ENCODE results near the gene SH3BGR. TPM values are rescaled to one million over a fixed set of nuclear protein-coding genes. Genes with fewer than 3 reads are reported as not detected.

The SH3BGR gene
- total and polyA plus RNA-seq, 4 donors: 17.0 to 72.2 (median 39.8) TPM

DNA sequence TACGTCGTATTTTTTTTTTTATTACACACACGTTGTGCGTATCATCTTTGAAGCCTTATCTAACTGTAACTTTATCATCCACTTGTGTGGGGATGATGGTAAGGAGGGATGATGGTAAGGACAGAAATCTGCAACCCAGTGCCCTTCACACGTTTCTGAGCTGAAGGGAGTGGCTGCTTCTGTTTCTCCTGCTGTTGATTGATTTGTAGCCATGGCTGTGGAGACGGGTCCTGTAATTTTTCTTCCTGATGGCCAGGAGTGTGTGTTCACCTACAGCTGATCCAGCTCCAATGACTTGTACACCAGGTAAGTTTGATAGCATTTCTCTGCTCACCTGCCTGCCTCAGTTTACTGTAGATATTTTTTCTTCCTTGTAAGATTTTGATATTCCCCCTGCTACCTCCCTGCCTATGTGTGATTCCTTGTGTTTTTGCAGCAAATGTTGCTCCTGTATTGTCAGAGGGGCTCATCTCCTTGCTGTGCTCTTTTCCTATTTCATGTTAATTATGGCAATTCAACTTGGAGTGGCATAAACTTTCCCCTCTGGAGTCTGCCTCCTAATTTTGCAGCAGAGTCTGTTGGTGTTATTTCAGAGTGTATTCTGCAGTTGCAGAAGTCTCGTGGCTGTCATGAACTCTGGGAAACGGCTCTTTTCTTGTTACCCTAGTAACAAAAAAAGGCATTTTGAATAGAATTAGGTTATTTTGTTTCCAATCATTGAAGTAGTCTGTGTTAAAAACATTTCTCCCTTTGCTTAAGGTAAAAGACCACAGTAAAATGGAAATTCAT lies 64.1 kb downstream of the SH3BGR start:
- WGBS, 2 donors: 64 to 74% methylated on average over 8 of the region's 8 CpGs
- Histone ChIP-seq H3K27ac (ENCODE audit: low read depth in 1 of 2, low read length in 2 of 2) (no peak overlapping the region), H3K9me3 (ENCODE audit: control insufficient read depth, low read length) (no peaks in the 10 kb centered on the region), H3K4me1 (ENCODE audit: control insufficient read depth in 1 of 2, insufficient read depth in 2 of 2, low read length in 2 of 2) (no peaks in the 10 kb centered on the region), H3K36me3 (ENCODE audit: control insufficient read depth in 1 of 2, insufficient read depth in 2 of 2, low read length in 1 of 2) (no peaks in the 10 kb centered on the region), H3K4me3 (ENCODE audit: low read length in 2 of 2) (no peak overlapping the region), H3K27me3 (ENCODE audit: control insufficient read depth in 1 of 2, insufficient read depth in 2 of 2, low read length in 1 of 2) (no peaks in the 10 kb centered on the region)
- DNase-seq (no peak), ATAC-seq (ENCODE audit: low FRiP score) (no peak)
- intact Hi-C loops (cut with DNase I): no loop called here

DNA sequence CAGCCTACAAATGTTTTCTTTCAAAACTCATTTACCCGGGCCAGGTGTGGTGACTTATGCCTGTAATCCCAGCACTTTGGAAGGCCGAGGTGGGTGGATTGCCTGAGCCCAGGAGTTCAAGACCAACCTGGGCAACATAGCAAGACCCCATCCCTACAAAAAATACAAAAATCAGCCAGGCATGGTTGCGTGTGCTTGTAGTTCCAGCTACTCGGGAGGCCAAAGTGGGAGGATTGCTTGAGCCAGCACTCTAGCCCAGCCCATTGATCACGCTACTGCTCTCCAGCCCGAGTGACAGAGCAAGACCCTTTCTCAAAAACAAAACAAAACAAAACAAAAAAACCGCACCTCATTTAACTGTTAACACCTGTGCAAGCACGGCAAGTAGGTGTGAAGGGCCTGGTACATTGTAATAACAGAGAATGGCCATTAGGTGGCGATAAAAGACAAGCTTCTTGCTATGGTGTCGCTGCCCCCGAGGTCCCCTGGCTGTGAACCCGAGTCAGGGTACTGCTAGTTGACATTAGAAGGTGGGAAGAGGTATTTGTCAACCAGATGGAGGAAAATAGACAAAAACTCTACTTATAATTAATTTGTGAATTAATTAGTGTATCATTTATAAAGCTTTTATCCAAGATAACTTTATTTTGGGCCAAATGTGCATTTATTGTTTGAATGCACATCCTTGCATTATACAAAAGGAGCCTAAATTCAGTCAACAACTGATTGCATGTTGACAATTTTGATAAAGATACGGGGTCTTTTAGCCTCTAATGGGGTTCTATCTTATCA lies 66.5 kb downstream of the SH3BGR start:
- Histone ChIP-seq H3K27me3 (ENCODE audit: control insufficient read depth in 1 of 2, insufficient read depth in 2 of 2, low read length in 1 of 2) (no peaks in the 10 kb centered on the region), H3K36me3 (ENCODE audit: control insufficient read depth in 1 of 2, insufficient read depth in 2 of 2, low read length in 1 of 2) (no peaks in the 10 kb centered on the region), H3K4me1 (ENCODE audit: control insufficient read depth in 1 of 2, insufficient read depth in 2 of 2, low read length in 2 of 2) (no peaks in the 10 kb centered on the region), H3K9me3 (ENCODE audit: control insufficient read depth, low read length) (no peaks in the 10 kb centered on the region), H3K4me3 (ENCODE audit: low read length in 2 of 2) (no peak overlapping the region), H3K27ac (ENCODE audit: low read depth in 1 of 2, low read length in 2 of 2) (no peak overlapping the region)
- WGBS, 2 donors: 26% methylated on average over 13 of the region's 13 CpGs
- no peak for DNase-seq
- ATAC-seq (ENCODE audit: low FRiP score): no peak
- intact Hi-C loops (cut with DNase I): loop anchor here (2.0 kb wide), 1 partner anchor 197 kb away; no protein-coding TSS in a partner anchor

DNA sequence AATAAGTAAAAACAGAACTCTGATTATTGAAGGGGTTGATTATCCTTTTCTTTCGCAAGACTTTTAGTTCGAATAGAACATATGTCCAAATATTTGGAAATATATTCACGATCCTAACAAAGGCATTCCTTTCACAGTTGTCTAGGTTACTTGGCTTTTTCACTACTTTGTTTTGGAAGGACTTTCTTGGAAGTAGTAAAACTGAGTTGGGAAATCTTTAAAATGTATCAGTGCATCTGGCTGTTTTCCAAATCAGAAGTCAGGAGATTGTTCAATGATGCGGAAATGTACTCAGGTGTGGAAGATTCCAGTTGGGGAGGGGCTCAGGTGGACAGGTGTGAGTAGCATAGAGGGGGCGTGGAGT lies 67.1 kb downstream of the SH3BGR start:
- WGBS, 2 donors: 49 to 50% methylated on average over 5 of the region's 5 CpGs
- H3K27me3 ChIP-seq (ENCODE audit: control insufficient read depth in 1 of 2, insufficient read depth in 2 of 2, low read length in 1 of 2): no peaks in the 10 kb centered on the region
- DNase-seq: no peak
- H3K36me3 ChIP-seq (ENCODE audit: control insufficient read depth in 1 of 2, insufficient read depth in 2 of 2, low read length in 1 of 2): no peaks in the 10 kb centered on the region
- H3K4me1 ChIP-seq (ENCODE audit: control insufficient read depth in 1 of 2, insufficient read depth in 2 of 2, low read length in 2 of 2): no peaks in the 10 kb centered on the region
- ATAC-seq (ENCODE audit: low FRiP score): no peak
- intact Hi-C loops (cut with DNase I): loop anchor here (2.0 kb wide), 1 partner anchor 196 kb away; no protein-coding TSS in a partner anchor
- no peak overlapping the region for H3K4me3 ChIP-seq (ENCODE audit: low read length in 2 of 2)
- no peak overlapping the region for H3K27ac ChIP-seq (ENCODE audit: low read depth in 1 of 2, low read length in 2 of 2)
- H3K9me3 ChIP-seq (ENCODE audit: control insufficient read depth, low read length): no peaks in the 10 kb centered on the region

DNA sequence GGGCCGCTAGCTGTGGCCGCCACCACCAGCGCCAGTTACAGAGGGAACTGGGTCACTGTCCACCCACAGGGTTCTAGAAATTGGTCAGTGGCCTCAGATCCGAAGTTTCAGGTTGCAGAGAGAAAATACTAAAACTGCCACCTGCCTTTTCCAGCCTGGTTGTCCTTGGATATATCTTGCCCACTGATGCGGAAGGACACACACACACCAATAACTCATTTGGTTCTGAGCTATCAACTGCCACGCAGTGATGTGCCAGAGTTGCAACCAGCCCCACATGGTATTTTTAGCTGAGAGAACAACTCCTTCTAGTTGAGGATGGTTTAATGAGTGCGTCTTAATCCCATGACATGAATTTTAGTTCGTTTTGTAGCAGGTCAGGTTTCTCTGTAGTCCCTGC lies 68.1 kb downstream of the SH3BGR start:
- H3K27ac ChIP-seq (ENCODE audit: low read depth in 1 of 2, low read length in 2 of 2): no peak overlapping the region
- no peaks in the 10 kb centered on the region for H3K36me3 ChIP-seq (ENCODE audit: control insufficient read depth in 1 of 2, insufficient read depth in 2 of 2, low read length in 1 of 2)
- no peaks in the 10 kb centered on the region for H3K27me3 ChIP-seq (ENCODE audit: control insufficient read depth in 1 of 2, insufficient read depth in 2 of 2, low read length in 1 of 2)
- H3K4me3 ChIP-seq (ENCODE audit: low read length in 2 of 2): no peak overlapping the region
- DNase-seq (no peak), ATAC-seq (ENCODE audit: low FRiP score) (no peak)
- H3K9me3 ChIP-seq (ENCODE audit: control insufficient read depth, low read length): no peaks in the 10 kb centered on the region
- intact Hi-C loops (cut with DNase I): loop anchor here (2.0 kb wide), 1 partner anchor 195 kb away; no protein-coding TSS in a partner anchor
- no peaks in the 10 kb centered on the region for H3K4me1 ChIP-seq (ENCODE audit: control insufficient read depth in 1 of 2, insufficient read depth in 2 of 2, low read length in 2 of 2)
- 88% methylated on average over 8 of the region's 8 CpGs for WGBS, 2 donors

DNA sequence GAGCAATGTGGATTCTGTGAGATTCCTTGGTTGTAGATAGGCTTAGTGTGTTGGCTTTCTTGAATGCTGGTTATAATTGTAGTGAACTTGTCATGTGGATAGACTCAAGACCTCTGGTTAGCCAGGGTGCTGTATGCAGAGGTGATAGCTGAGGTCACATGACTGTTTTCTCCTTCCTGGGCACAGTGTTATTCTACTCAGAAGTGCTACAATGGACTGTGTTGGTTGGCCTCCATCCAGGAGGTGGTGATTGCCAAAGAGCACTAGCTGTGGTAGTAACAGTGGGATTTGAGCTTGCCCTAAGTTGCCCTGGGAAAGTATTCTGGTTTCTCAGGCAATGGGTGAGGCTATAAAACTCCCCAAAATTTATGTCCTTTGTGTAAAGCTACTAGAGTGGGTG lies 71.6 kb downstream of the SH3BGR start:
- Histone ChIP-seq H3K4me1 (ENCODE audit: control insufficient read depth in 1 of 2, insufficient read depth in 2 of 2, low read length in 2 of 2) (no peaks in the 10 kb centered on the region), H3K9me3 (ENCODE audit: control insufficient read depth, low read length) (no peaks in the 10 kb centered on the region), H3K4me3 (ENCODE audit: low read length in 2 of 2) (no peak overlapping the region), H3K27me3 (ENCODE audit: control insufficient read depth in 1 of 2, insufficient read depth in 2 of 2, low read length in 1 of 2) (no peaks in the 10 kb centered on the region), H3K36me3 (ENCODE audit: control insufficient read depth in 1 of 2, insufficient read depth in 2 of 2, low read length in 1 of 2) (no peaks in the 10 kb centered on the region), H3K27ac (ENCODE audit: low read depth in 1 of 2, low read length in 2 of 2) (no peak overlapping the region)
- DNase-seq (peak; percentile 59 to 80), ATAC-seq (ENCODE audit: low FRiP score) (peak; percentile 37)
- intact Hi-C loops (cut with DNase I): no loop called here

DNA sequence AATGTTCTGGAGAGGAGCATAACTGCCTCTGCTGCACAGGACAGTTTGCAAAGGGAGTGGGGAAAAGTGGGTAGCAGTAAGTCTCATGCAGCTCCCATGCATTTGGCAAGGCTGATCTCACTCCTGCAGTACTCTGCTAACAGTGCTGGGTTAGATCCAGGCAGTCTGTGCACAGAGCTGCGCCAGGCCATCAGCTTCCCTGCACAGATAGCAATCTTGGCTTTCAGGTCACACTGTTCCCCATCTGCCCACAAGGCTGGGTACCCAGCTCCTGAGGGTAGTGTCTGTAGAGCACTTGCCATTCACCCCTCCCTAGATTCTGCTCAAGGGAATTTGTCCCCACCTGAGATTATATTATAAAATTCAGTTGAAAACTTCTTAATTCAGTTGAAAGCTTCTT lies 72.1 kb downstream of the SH3BGR start:
- Histone ChIP-seq H3K9me3 (ENCODE audit: control insufficient read depth, low read length) (no peaks in the 10 kb centered on the region), H3K36me3 (ENCODE audit: control insufficient read depth in 1 of 2, insufficient read depth in 2 of 2, low read length in 1 of 2) (no peaks in the 10 kb centered on the region), H3K4me1 (ENCODE audit: control insufficient read depth in 1 of 2, insufficient read depth in 2 of 2, low read length in 2 of 2) (no peaks in the 10 kb centered on the region), H3K27me3 (ENCODE audit: control insufficient read depth in 1 of 2, insufficient read depth in 2 of 2, low read length in 1 of 2) (no peaks in the 10 kb centered on the region), H3K27ac (ENCODE audit: low read depth in 1 of 2, low read length in 2 of 2) (no peak overlapping the region), H3K4me3 (ENCODE audit: low read length in 2 of 2) (no peak overlapping the region)
- DNase-seq (no peak), ATAC-seq (ENCODE audit: low FRiP score) (no peak)
- intact Hi-C loops (cut with DNase I): no loop called here
- 13 to 22% methylated on average over 1 of the region's 1 CpG for WGBS, 2 donors

DNA sequence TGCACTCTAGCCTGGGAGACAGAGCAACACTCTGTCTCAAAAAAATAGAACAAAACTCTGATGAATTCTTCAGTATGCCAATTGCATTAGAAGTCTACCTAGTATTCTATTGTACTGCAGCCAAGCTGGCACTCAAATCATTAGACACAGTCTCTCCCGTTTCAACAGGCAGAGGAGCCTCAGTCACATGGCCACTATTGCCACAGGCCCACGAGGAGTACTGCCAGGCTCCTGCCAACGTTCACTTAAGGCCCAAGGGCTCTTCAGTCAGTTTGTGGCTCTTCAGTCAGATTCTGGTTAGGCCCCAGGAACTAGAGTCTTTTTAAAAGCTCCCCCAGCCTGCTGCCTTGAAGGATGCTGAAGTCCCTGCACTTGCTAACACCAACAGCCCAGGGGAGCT lies 73.4 kb downstream of the SH3BGR start:
- Histone ChIP-seq H3K36me3 (ENCODE audit: control insufficient read depth in 1 of 2, insufficient read depth in 2 of 2, low read length in 1 of 2) (no peaks in the 10 kb centered on the region), H3K4me3 (ENCODE audit: low read length in 2 of 2) (no peak overlapping the region), H3K27me3 (ENCODE audit: control insufficient read depth in 1 of 2, insufficient read depth in 2 of 2, low read length in 1 of 2) (no peaks in the 10 kb centered on the region), H3K27ac (ENCODE audit: low read depth in 1 of 2, low read length in 2 of 2) (no peak overlapping the region), H3K9me3 (ENCODE audit: control insufficient read depth, low read length) (no peaks in the 10 kb centered on the region), H3K4me1 (ENCODE audit: control insufficient read depth in 1 of 2, insufficient read depth in 2 of 2, low read length in 2 of 2) (no peaks in the 10 kb centered on the region)
- ATAC-seq (ENCODE audit: low FRiP score): no peak
- intact Hi-C loops (cut with DNase I): no loop called here
- no peak for DNase-seq
- 3 to 5% methylated on average over 3 of the region's 3 CpGs for WGBS, 2 donors

DNA sequence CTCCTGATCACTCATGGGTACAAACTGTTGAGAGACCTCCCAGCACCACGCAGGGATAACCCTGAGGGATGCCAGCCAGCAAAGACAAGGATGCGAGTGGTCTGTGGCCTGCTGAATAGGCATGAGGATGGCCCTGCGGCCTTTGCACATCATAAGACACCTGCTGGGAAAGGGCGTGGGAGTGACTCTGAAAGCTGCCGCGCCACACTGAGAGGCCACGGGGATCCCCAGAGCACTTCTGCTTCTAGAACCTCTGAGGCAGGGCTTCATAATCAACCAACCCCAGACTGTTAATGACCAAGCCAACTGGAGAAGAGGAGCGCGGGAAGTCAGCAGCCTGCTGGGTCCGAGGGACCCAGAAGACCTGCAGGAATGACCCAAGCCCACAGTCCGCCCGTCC lies 73.8 kb downstream of the SH3BGR start:
- no peaks in the 10 kb centered on the region for H3K9me3 ChIP-seq (ENCODE audit: control insufficient read depth, low read length)
- no peak for DNase-seq
- intact Hi-C loops (cut with DNase I): no loop called here
- WGBS, 2 donors: 97% methylated on average over 12 of the region's 12 CpGs
- ATAC-seq (ENCODE audit: low FRiP score): no peak
- H3K27me3 ChIP-seq (ENCODE audit: control insufficient read depth in 1 of 2, insufficient read depth in 2 of 2, low read length in 1 of 2): no peaks in the 10 kb centered on the region
- no peak overlapping the region for H3K4me3 ChIP-seq (ENCODE audit: low read length in 2 of 2)
- H3K36me3 ChIP-seq (ENCODE audit: control insufficient read depth in 1 of 2, insufficient read depth in 2 of 2, low read length in 1 of 2): no peaks in the 10 kb centered on the region
- H3K4me1 ChIP-seq (ENCODE audit: control insufficient read depth in 1 of 2, insufficient read depth in 2 of 2, low read length in 2 of 2): no peaks in the 10 kb centered on the region
- no peak overlapping the region for H3K27ac ChIP-seq (ENCODE audit: low read depth in 1 of 2, low read length in 2 of 2)

Measured in aorta (tissue), 5 donors.